A549 (cell line): ENCODE results near the gene LAGE3. TPM values are rescaled to one million over a fixed set of nuclear protein-coding genes. Genes with fewer than 3 reads are reported as not detected.

Experiments
- ATAC-seq, 2 experiments: fragments of 200-7000 bp in 1 of 2; fragments of >200 bp in 1 of 2; cut with Nextera tagmentation in 1 of 2; cut with Tn5 transposase in 1 of 2; 3 replicates each; pipeline versions ENCODE4 v1.8.0 to v1.9.1; 2018 to 2020; ENCODE audit warnings: mild to moderate bottlenecking in 1 of 2, moderate library complexity in 1 of 2
- CTCF ChIA-PET: fragments of 300-600 bp; sonication (Branson Sonifier 250); formaldehyde crosslinking; extraction: SDS; loops from one replicate; lab custom pipeline; 2021; ENCODE audit warnings: antibody characterized with exemption, inconsistent platforms; lab: Yijun Ruan, JAX
- POLR2A ChIA-PET: fragments of 350-600 bp; formaldehyde crosslinking; extraction: SDS; loops from one replicate; lab custom pipeline; 2021; ENCODE audit warnings: antibody characterized with exemption, inconsistent platforms; lab: Yijun Ruan, JAX
- DNase-seq, 2 experiments: peaks; one replicate each; pipeline versions ENCODE4 v3.0.0 to v3.0.0-alpha.2; 2011 to 2016; ENCODE audit warnings: low read depth in 1 of 2, low spot score in 1 of 2
- FAIRE-seq: peaks from 2 replicates; lab custom pipeline; 2011; peaks lifted over from hg19 to GRCh38; lab: Jason Lieb, UNC
- H3K27ac ChIP-seq, 2 experiments: fragments of >200 bp; sonication (Bioruptor Twin); formaldehyde crosslinking; 3 replicates each; pipeline ENCODE4 v1.5.1; 2016 to 2017
- H3K4me1 ChIP-seq: fragments of >200 bp; sonication (Bioruptor Twin); formaldehyde crosslinking; 3 replicates; pipeline ENCODE4 v1.6.1; 2016
- H3K4me2 ChIP-seq: fragments of >200 bp; sonication (Bioruptor Twin); formaldehyde crosslinking; 3 replicates; pipeline ENCODE4 v1.6.1; 2016
- H3K4me3 ChIP-seq: fragments of >200 bp; sonication (Bioruptor Twin); formaldehyde crosslinking; 3 replicates; pipeline ENCODE4 v1.5.1; 2016
- H3K9me3 ChIP-seq: fragments of >200 bp; sonication (Bioruptor Twin); formaldehyde crosslinking; 3 replicates; pipeline ENCODE4 v1.6.1; 2016
- BHLHE40 ChIP-seq: IDR thresholded peaks from 2 replicates; pipeline ENCODE4 v1.6.1; 2012; ENCODE audit warnings: low read depth, low read length, inconsistent platforms
- CBX2 ChIP-seq: fragments of 200-600 bp; sonication (generic); IDR thresholded peaks from 2 replicates; pipeline ENCODE4 v1.6.1; 2016; ENCODE audit warnings: low read depth, mild to moderate bottlenecking, borderline replicate concordance
- CBX8 ChIP-seq: fragments of 200-600 bp; sonication (generic); IDR thresholded peaks from 2 replicates; pipeline ENCODE4 v1.6.1; 2016
- CEBPB ChIP-seq, 2 experiments: fragments of >200 bp in 1 of 2; sonication (Bioruptor Twin) in 1 of 2; formaldehyde crosslinking in 1 of 2; IDR thresholded peaks; 2 replicates each; pipeline ENCODE4 v1.6.1; 2012 to 2016
- CHD2 ChIP-seq: fragments of 150-350 bp; IDR thresholded peaks from 2 replicates; pipeline ENCODE4 v1.6.1; 2014; ENCODE audit warnings: low read length; ENCODE audit not compliant: partially characterized antibody
- EHMT2 ChIP-seq: fragments of 200-600 bp; sonication (generic); IDR thresholded peaks from 2 replicates; pipeline ENCODE4 v1.6.1; 2016; ENCODE audit warnings: antibody characterized with exemption, low read depth, mild to moderate bottlenecking, moderate library complexity
- ESRRA ChIP-seq: fragments of 150-350 bp; IDR thresholded peaks from 2 replicates; pipeline ENCODE4 v1.6.1; 2014; ENCODE audit warnings: mild to moderate bottlenecking, low read length, borderline replicate concordance
- FOXS1 ChIP-seq: fragments of 250-450 bp; sonication (Bioruptor Pico); IDR thresholded peaks from 2 replicates; pipeline ENCODE4 v1.5.0; 2020; ENCODE audit warnings: mild to moderate bottlenecking, moderate library complexity
- GATA3 ChIP-seq: IDR thresholded peaks from 2 replicates; pipeline ENCODE4 v1.6.1; 2012; ENCODE audit warnings: borderline replicate concordance
- HOXA7 ChIP-seq: fragments of 250-450 bp; sonication (Bioruptor Pico); IDR thresholded peaks from 2 replicates; pipeline ENCODE4 v1.5.0; 2020; ENCODE audit warnings: mild to moderate bottlenecking, moderate library complexity
- HOXB13 ChIP-seq: fragments of 250-450 bp; sonication (Bioruptor Pico); IDR thresholded peaks from 2 replicates; pipeline ENCODE4 v1.5.0; 2020; ENCODE audit warnings: low read depth, mild to moderate bottlenecking, moderate library complexity
- JUNB ChIP-seq: fragments of >200 bp; sonication (Bioruptor Twin); formaldehyde crosslinking; IDR thresholded peaks from 2 replicates; pipeline ENCODE4 v1.6.1; 2016
- KDM1A ChIP-seq: fragments of 200-600 bp; sonication (generic); IDR thresholded peaks from 2 replicates; pipeline ENCODE4 v1.6.1; 2016; ENCODE audit warnings: low read depth, mild to moderate bottlenecking
- MAFK ChIP-seq: fragments of 450-650 bp; IDR thresholded peaks from 2 replicates; pipeline ENCODE4 v1.6.1; 2014; ENCODE audit not compliant: partially characterized antibody
- NR3C1 ChIP-seq: fragments of >200 bp; sonication (Bioruptor Twin); formaldehyde crosslinking; IDR thresholded peaks from 3 replicates; pipeline ENCODE4 v1.6.1; 2017
- PHF8 ChIP-seq: fragments of 200-600 bp; sonication (generic); IDR thresholded peaks from 2 replicates; pipeline ENCODE4 v1.6.1; 2016; ENCODE audit warnings: low read depth, mild to moderate bottlenecking, antibody characterized with exemption, moderate library complexity, borderline replicate concordance
- POLR2A ChIP-seq: IDR thresholded peaks from 2 replicates; pipeline ENCODE4 v1.6.1; 2012; ENCODE audit warnings: mild to moderate bottlenecking, low read length
- RAD21 ChIP-seq, 2 experiments: fragments of >200 bp in 1 of 2; sonication (Bioruptor Twin) in 1 of 2; formaldehyde crosslinking in 1 of 2; IDR thresholded peaks in 1 of 2; conservative IDR thresholded peaks in 1 of 2; 2 replicates in 1 of 2; 3 replicates in 1 of 2; pipeline ENCODE4 v1.6.1; 2012 to 2018; ENCODE audit warnings: inconsistent platforms in 1 of 2
- TP53 ChIP-seq: fragments of 250-450 bp; sonication (Bioruptor Pico); IDR thresholded peaks from 2 replicates; pipeline ENCODE4 v1.5.0; 2021; ENCODE audit warnings: mild to moderate bottlenecking, moderate library complexity
- WGBS: methylation state at CpG from one replicate; pipeline ENCODE4 v1.1.6; 2017; ENCODE audit errors: missing lambda C conversion rate; 5-methylcytosine and 5-hydroxymethylcytosine counted together
- polyA plus RNA-seq, 4 experiments: library from polyadenylated mRNA; depleted of rRNA in 3 of 4; stranded (reverse); fragments of >200 nt; fragmentation: RNase III in 1 of 4; extraction: RNeasy Plus Mini Kit Qiagen cat#74134 plus additional on column Dnase treatment in 1 of 4; gene quantifications; 2 replicates in 3 of 4; 3 replicates in 1 of 4; pipeline ENCODE4 v1.2.3, GENCODE V29; 2011 to 2017
- TF ChIP-seq, protein P1 (sequence below): fragments of >200 bp; sonication (Bioruptor Twin); formaldehyde crosslinking; IDR thresholded peaks from 2 replicates; pipeline ENCODE4 v1.6.1; 2016
- TF ChIP-seq, protein P2 (sequence below): fragments of 250-450 bp; sonication (Bioruptor Pico); IDR thresholded peaks from 2 replicates; pipeline ENCODE4 v1.5.0; 2020; ENCODE audit warnings: low read depth, mild to moderate bottlenecking, moderate library complexity
- TF ChIP-seq, protein P3 (sequence below): fragments of 250-450 bp; sonication (Bioruptor Pico); IDR thresholded peaks from 2 replicates; pipeline ENCODE4 v1.5.0; 2021; ENCODE audit warnings: mild to moderate bottlenecking, moderate library complexity, borderline replicate concordance

The LAGE3 gene
- polyA plus RNA-seq, 2 of the 4 experiments (the other 2 are of a cell fraction): 20.6 to 49.7 TPM

DNA sequence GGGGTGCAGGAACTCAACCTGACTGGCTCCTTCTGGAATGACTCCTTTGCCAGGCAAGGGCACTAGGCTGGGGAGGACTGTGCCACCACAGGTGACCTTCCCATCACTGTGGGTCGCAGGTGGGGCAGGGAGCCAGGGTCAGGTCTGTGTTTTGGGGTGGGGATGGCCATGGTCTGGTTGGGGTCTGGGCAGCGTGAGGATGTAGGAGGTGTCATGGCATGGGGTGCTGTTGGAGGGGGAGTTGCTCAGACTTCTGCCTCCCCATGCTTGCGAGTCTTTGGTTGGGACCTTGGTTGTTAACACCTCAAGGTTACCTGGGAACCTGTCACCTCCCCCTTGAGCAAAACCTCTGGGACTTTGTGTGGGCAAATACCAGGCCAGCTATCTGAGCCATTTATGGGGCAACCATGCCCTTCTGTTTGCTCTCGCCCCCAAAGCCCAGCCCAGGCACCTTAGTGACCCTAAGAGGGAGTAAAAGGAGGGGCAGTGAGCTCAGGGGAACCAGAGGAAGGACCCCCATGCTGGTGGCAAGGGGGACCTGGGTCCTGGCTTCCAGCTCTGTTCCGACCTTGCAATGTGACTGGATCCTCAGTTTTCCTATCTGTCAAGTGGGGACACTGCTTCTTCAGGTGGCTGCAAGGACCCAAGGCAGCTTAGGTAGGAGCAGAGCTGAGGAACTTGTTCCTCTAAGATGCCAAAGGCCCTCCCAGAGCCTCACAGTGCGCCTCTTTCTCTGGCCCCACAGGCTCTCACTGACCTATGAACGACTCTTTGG is 44.5 kb downstream of the LAGE3 start:
- H3K27ac ChIP-seq: no peak overlapping the region
- no peak overlapping the region for H3K4me2 ChIP-seq
- ATAC-seq (no peak), FAIRE-seq (no peak), DNase-seq (no peak)
- no peaks in the 10 kb centered on the region for H3K9me3 ChIP-seq
- WGBS: 89% methylated on average over 6 of the region's 7 CpGs
- CTCF ChIA-PET: interaction anchor here (0.8 to 1.2 kb wide), 2 partner anchors 18 to 23 kb away, joined by 3 read pairs; no protein-coding TSS in a partner anchor
- H3K4me1 ChIP-seq: peaks cover 13% of the 10 kb centered on the region; the same call in 2 of the 3 replicates
- H3K4me3 ChIP-seq: no peak overlapping the region
- POLR2A ChIA-PET: interaction anchor here (0.6 kb wide), 1 partner anchor 9 kb away, joined by 3 read pairs; no protein-coding TSS in a partner anchor
- TF ChIP-seq KDM1A: peak; percentile 82; the same call in 1 of the 2 replicates
- no peak for TF ChIP-seq CHD2

DNA sequence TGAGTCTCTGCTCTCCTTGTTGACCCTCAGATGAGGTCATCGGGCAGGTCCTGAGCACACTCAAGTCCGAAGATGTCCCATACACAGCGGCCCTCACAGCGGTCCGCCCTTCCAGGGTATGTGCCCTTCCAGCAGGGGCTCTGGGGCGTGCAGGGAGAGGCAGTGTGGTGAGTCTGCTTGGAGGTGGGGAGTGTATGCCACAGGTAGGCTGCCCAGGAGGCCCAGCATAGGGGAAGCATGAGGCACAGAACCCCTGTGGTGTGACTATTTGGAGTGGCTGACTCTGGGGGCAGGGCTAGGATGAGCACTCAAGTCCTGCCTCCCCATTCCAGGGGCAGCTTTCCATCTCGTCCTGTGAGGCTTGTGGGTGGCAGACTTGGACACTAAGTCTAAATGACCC is 45.5 kb downstream of the LAGE3 start:
- no peak for DNase-seq
- TF ChIP-seq HOXB13 (CRISPR knock-in tag): no peak
- TF ChIP-seq, all 56 proteins: peak for 0
- Histone ChIP-seq H3K9me3 (no peaks in the 10 kb centered on the region), H3K27ac (no peak overlapping the region), H3K4me3 (no peak overlapping the region), H3K4me1 (peaks cover 16% of the 10 kb centered on the region; the same call in 2 of the 3 replicates), H3K4me2 (no peak overlapping the region)
- FAIRE-seq (no peak), ATAC-seq (no peak)
- POLR2A ChIA-PET: no interaction called here
- CTCF ChIA-PET: interaction anchor here (1.7 kb wide), 1 partner anchor 17 kb away, joined by 3 read pairs; no protein-coding TSS in a partner anchor
- WGBS: 85% methylated on average over 5 of the region's 7 CpGs

DNA sequence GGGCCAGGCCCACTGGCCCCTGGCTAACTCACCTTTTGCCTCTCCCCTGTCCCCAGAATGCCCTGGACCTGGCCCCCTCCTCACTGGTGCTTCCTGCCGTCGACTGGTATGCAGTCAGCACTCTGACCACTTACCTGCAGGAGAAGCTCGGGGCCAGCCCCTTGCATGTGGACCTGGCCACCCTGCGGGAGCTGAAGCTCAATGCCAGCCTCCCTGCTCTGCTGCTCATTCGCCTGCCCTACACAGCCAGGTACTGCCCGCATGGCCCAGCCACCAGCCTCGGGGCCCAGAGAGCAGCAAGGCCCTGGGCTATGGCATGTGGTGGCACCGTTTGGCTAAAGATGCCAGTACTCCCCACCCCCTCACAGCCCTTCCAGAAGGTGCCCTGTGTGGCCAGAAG is 46.9 kb downstream of the LAGE3 start:
- ATAC-seq (no peak), FAIRE-seq (no peak)
- H3K4me2 ChIP-seq: no peak overlapping the region
- no peak overlapping the region for H3K4me3 ChIP-seq
- TF ChIP-seq, protein P1, sequence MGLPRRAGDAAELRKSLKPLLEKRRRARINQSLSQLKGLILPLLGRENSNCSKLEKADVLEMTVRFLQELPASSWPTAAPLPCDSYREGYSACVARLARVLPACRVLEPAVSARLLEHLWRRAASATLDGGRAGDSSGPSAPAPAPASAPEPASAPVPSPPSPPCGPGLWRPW: no peak
- no peak for TF ChIP-seq JUNB
- no peak for TF ChIP-seq POLR2A
- TF ChIP-seq CBX2: no peak
- TF ChIP-seq, all 56 proteins: peak for 0
- CTCF ChIA-PET: interaction anchor here (0.5 to 1.7 kb wide), 4 partner anchors 16 to 487 kb away, joined by 3 to 4 read pairs (median 3); no protein-coding TSS in a partner anchor
- Histone ChIP-seq H3K4me1 (peaks cover 14% of the 10 kb centered on the region; the same call in 2 of the 3 replicates), H3K9me3 (no peaks in the 10 kb centered on the region), H3K27ac (no peak overlapping the region)
- POLR2A ChIA-PET: no interaction called here
- DNase-seq: no peak
- 90% methylated on average over 2 of the region's 8 CpGs for WGBS

DNA sequence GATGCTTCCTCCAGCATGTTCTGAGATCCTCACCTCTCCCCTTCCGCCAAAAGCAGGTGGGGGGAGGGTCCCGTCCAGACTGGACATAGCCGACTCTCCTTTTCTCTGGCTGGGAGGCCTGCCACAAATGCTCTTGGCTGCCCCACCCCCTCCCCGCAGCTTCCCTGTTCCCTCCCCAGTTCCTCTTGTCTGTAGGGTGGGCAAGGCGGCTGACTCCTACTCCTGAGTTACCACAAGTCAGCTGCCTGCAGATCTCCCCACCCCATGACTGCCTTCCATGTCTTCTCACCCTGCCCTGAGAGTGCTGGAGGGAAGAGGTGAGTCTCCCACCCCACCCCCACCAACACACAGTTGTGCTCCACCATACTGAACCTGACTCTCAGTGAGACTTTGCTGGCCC is 47.7 kb downstream of the LAGE3 start:
- FAIRE-seq: no peak
- CTCF ChIA-PET: interaction anchor here (0.6 kb wide), 1 partner anchor 57 kb away, joined by 3 read pairs; the partner anchor contains the start of gene FLNA
- TF ChIP-seq TP53 (no peak), ESRRA (no peak), FOXS1 (no peak), BHLHE40 (no peak), EHMT2 (no peak), GATA3 (no peak), CEBPB (IDR thresholded peaks at IDR 0.05) (no peak), CHD2 (no peak), MAFK (no peak), KDM1A (no peak), PHF8 (no peak), NR3C1 (no peak), RAD21 (conservative IDR thresholded peaks at IDR 0.05 in 1 of 2, IDR thresholded peaks at IDR 0.05 in 1 of 2) (no peak), HOXA7 (CRISPR knock-in tag) (no peak), CBX8 (no peak), JUNB (no peak)
- TF ChIP-seq, protein P2, sequence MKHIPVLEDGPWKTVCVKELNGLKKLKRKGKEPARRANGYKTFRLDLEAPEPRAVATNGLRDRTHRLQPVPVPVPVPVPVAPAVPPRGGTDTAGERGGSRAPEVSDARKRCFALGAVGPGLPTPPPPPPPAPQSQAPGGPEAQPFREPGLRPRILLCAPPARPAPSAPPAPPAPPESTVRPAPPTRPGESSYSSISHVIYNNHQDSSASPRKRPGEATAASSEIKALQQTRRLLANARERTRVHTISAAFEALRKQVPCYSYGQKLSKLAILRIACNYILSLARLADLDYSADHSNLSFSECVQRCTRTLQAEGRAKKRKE (CRISPR knock-in tag): no peak
- TF ChIP-seq, protein P3, sequence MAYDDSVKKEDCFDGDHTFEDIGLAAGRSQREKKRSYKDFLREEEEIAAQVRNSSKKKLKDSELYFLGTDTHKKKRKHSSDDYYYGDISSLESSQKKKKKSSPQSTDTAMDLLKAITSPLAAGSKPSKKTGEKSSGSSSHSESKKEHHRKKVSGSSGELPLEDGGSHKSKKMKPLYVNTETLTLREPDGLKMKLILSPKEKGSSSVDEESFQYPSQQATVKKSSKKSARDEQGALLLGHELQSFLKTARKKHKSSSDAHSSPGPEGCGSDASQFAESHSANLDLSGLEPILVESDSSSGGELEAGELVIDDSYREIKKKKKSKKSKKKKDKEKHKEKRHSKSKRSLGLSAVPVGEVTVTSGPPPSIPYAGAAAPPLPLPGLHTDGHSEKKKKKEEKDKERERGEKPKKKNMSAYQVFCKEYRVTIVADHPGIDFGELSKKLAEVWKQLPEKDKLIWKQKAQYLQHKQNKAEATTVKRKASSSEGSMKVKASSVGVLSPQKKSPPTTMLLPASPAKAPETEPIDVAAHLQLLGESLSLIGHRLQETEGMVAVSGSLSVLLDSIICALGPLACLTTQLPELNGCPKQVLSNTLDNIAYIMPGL (CRISPR knock-in tag): no peak
- DNase-seq: no peak
- POLR2A ChIA-PET: no interaction called here
- H3K4me1 ChIP-seq: peaks cover 14% of the 10 kb centered on the region; the same call in 2 of the 3 replicates
- no peaks in the 10 kb centered on the region for H3K9me3 ChIP-seq
- WGBS: 72% methylated on average over 3 of the region's 5 CpGs
- no peak overlapping the region for H3K4me2 ChIP-seq
- H3K4me3 ChIP-seq: no peak overlapping the region
- H3K27ac ChIP-seq: no peak overlapping the region
- no peak for ATAC-seq
